Measurements from ENCODE around the gene ADAMTS16. TPM values are rescaled to one million over a fixed set of nuclear protein-coding genes. Genes with fewer than 3 reads are reported as not detected.

The ADAMTS16 gene
- total RNA-seq = not detected

GRCh38 chr5:5139777-5140478 is at the start of gene ADAMTS16:
Gene ADAMTS16 (plus strand): TSS chr5:5140330. CDS start chr5:5140468, 138 bp downstream.
- Mint-ChIP-seq H3K4me3 (no peak within 1 kb of the TSS), H3K4me1 (ENCODE audit: low read depth) (peaks cover 8% of the 10 kb centered on the region), H3K27me3 (peaks cover 19% of the 10 kb centered on the region), H3K9me3 (no peaks in the 10 kb centered on the region), H3K36me3 (no peaks in the 10 kb centered on the region), H3K27ac (no peak within 1 kb of the TSS)
- ChIA-PET CTCF (interaction anchor here (0.7 to 1.0 kb wide), 2 partner anchors 9 to 281 kb away, joined by 3 to 5 read pairs; no protein-coding TSS in a partner anchor), POLR2A (no interaction called here)
- intact Hi-C loops (cut with micrococcal nuclease) = no loop called here
- no peak for DNase-seq

DNA sequence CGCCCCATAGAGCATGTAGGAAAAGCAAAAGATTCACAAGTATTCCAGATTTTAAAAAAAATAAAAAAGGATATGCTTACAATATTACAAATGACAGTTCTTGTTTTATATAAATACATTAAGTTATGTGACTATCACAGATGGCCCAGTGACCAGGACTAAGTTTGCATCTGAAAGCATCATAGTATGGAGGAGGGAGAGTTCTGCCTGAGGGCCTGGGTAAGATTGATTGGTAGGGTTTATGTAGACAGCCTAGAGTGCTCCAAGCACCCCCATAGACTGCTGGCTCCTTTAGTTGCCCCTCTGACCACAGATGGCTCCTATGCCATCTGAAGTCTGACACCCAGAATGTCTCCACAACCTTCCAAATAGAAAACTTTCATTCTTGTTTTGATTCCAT is 48.0 kb upstream of the ADAMTS16 start:
- intact Hi-C loops (cut with micrococcal nuclease) = no loop called here
- no peak overlapping the region for H3K27ac Mint-ChIP-seq
- H3K9me3 Mint-ChIP-seq = no peaks in the 10 kb centered on the region
- CTCF ChIA-PET = no interaction called here
- H3K36me3 Mint-ChIP-seq = no peaks in the 10 kb centered on the region
- no peak overlapping the region for H3K4me3 Mint-ChIP-seq
- no peak for DNase-seq
- POLR2A ChIA-PET = no interaction called here
- H3K4me1 Mint-ChIP-seq (ENCODE audit: low read depth) = no peaks in the 10 kb centered on the region
- H3K27me3 Mint-ChIP-seq = no peaks in the 10 kb centered on the region

GRCh38 chr5:5100635-5101034 is 39.5 kb upstream of the ADAMTS16 start:
- H3K27me3 Mint-ChIP-seq = no peaks in the 10 kb centered on the region
- intact Hi-C loops (cut with micrococcal nuclease) = no loop called here
- H3K36me3 Mint-ChIP-seq = no peaks in the 10 kb centered on the region
- ChIA-PET POLR2A (no interaction called here), CTCF (no interaction called here)
- H3K4me3 Mint-ChIP-seq = no peak overlapping the region
- H3K9me3 Mint-ChIP-seq = peaks cover 12% of the 10 kb centered on the region
- no peak overlapping the region for H3K27ac Mint-ChIP-seq
- no peak for DNase-seq
- no peaks in the 10 kb centered on the region for H3K4me1 Mint-ChIP-seq (ENCODE audit: low read depth)

GRCh38 chr5:5101676-5102075 is 38.5 kb upstream of the ADAMTS16 start:
- Mint-ChIP-seq H3K4me1 (ENCODE audit: low read depth) (no peaks in the 10 kb centered on the region), H3K27me3 (no peaks in the 10 kb centered on the region), H3K9me3 (peaks cover 12% of the 10 kb centered on the region), H3K27ac (no peak overlapping the region), H3K4me3 (no peak overlapping the region), H3K36me3 (no peaks in the 10 kb centered on the region)
- no peak for DNase-seq
- ChIA-PET CTCF (no interaction called here), POLR2A (no interaction called here)
- intact Hi-C loops (cut with micrococcal nuclease) = no loop called here

- POLR2A ChIA-PET = interaction anchor here (0.6 kb wide), 1 partner anchor 1036 kb away, joined by 3 read pairs; no protein-coding TSS in a partner anchor
- no peak for DNase-seq
- intact Hi-C loops (cut with micrococcal nuclease) = no loop called here
- Mint-ChIP-seq H3K36me3 (no peaks in the 10 kb centered on the region), H3K27ac (no peak overlapping the region), H3K4me3 (no peak overlapping the region), H3K4me1 (ENCODE audit: low read depth) (no peaks in the 10 kb centered on the region), H3K9me3 (peaks cover 12% of the 10 kb centered on the region), H3K27me3 (no peaks in the 10 kb centered on the region)
- CTCF ChIA-PET = no interaction called here
Observed at GRCh38 chr5:5103245-5103644, 36.9 kb upstream of the ADAMTS16 start.

DNA sequence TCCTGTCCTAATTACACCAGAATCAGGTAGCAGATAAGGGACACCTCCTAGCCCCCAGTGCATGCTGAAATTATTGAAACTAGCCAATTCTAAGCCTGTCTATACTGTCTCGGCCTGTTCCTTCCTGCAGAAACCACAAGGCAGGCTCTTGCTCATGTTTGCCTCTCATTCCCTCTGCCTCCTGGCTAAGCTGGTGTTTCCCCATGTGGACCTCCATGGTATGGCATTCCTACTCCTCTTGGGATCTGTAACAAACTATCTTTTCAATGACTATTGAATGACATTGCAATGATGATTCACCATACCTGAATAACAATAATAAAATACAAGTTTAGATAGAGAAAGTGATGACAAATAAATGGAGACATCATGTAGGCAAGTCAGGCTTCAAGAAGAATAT is 35.6 kb upstream of the ADAMTS16 start:
- CTCF ChIA-PET = no interaction called here
- no peak for DNase-seq
- Mint-ChIP-seq H3K4me3 (no peak overlapping the region), H3K27ac (no peak overlapping the region), H3K4me1 (ENCODE audit: low read depth) (no peaks in the 10 kb centered on the region), H3K9me3 (peaks cover 6% of the 10 kb centered on the region), H3K36me3 (no peaks in the 10 kb centered on the region), H3K27me3 (no peaks in the 10 kb centered on the region)
- POLR2A ChIA-PET = no interaction called here
- intact Hi-C loops (cut with micrococcal nuclease) = no loop called here

GRCh38 chr5:5105531-5105930 is 34.6 kb upstream of the ADAMTS16 start:
- H3K27ac Mint-ChIP-seq = no peak overlapping the region
- H3K9me3 Mint-ChIP-seq = peaks cover 6% of the 10 kb centered on the region
- no peaks in the 10 kb centered on the region for H3K4me1 Mint-ChIP-seq (ENCODE audit: low read depth)
- no peak for DNase-seq
- intact Hi-C loops (cut with micrococcal nuclease) = no loop called here
- ChIA-PET CTCF (no interaction called here), POLR2A (no interaction called here)
- H3K36me3 Mint-ChIP-seq = no peaks in the 10 kb centered on the region
- H3K27me3 Mint-ChIP-seq = no peaks in the 10 kb centered on the region
- H3K4me3 Mint-ChIP-seq = no peak overlapping the region

DNA sequence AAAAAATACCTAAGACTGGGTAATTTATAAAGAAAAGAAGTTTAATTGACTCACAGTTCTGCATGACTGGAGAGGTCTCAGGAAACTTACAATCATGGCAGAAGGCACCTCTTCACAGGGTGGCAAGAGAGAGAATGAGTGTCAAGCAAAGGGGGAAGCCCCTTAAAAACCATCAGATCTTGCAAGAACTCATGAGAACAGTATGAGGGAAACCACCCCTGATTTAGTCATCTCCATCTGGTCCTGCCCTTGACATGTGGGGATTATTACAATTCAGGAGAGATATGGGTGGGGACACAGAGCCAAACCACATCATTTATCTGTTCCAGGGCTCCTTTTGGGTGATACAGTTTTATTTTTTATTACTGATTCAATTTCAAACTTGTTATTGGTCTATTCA is 23.2 kb upstream of the ADAMTS16 start:
- Mint-ChIP-seq H3K27ac (no peak overlapping the region), H3K36me3 (no peaks in the 10 kb centered on the region), H3K4me3 (no peak overlapping the region), H3K9me3 (no peaks in the 10 kb centered on the region), H3K27me3 (no peaks in the 10 kb centered on the region), H3K4me1 (ENCODE audit: low read depth) (no peaks in the 10 kb centered on the region)
- no peak for DNase-seq
- ChIA-PET POLR2A (no interaction called here), CTCF (no interaction called here)
- intact Hi-C loops (cut with micrococcal nuclease) = no loop called here

DNA sequence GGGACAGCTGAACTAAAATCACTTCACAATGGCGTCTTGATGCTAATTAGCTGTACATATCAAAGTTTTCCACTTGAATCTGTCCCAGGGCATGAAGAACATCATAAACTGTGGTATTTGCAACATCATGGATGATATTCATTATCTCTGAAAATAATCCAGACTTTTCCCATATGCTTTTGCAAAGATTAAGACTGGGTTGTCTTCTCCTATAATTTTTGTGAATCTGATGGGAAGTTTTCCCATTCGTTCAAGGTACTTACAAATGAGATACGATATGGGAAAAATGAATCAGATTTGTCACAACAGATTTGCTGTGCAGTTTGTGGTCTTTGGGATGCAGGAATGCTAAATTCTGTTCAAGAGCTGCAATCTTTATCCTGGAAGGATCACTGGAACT is 17.4 kb upstream of the ADAMTS16 start:
- CTCF ChIA-PET = no interaction called here
- H3K9me3 Mint-ChIP-seq = no peaks in the 10 kb centered on the region

GRCh38 chr5:5124231-5124630 is 15.9 kb upstream of the ADAMTS16 start:
- ChIA-PET POLR2A (no interaction called here), CTCF (no interaction called here)
- H3K9me3 Mint-ChIP-seq = no peaks in the 10 kb centered on the region
- DNase-seq = no peak
- H3K27me3 Mint-ChIP-seq = peaks cover 2% of the 10 kb centered on the region
- intact Hi-C loops (cut with micrococcal nuclease) = no loop called here
- no peak overlapping the region for H3K27ac Mint-ChIP-seq
- H3K36me3 Mint-ChIP-seq = no peaks in the 10 kb centered on the region
- H3K4me1 Mint-ChIP-seq (ENCODE audit: low read depth) = no peaks in the 10 kb centered on the region
- H3K4me3 Mint-ChIP-seq = no peak overlapping the region

More for the DNA sequence above, 17.4 kb upstream of the ADAMTS16 start:
- peaks cover 2% of the 10 kb centered on the region for H3K27me3 Mint-ChIP-seq
- H3K4me1 Mint-ChIP-seq (ENCODE audit: low read depth) = no peaks in the 10 kb centered on the region
- no peak for DNase-seq
- H3K4me3 Mint-ChIP-seq = no peak overlapping the region
- no peak overlapping the region for H3K27ac Mint-ChIP-seq
- POLR2A ChIA-PET = no interaction called here
- H3K36me3 Mint-ChIP-seq = no peaks in the 10 kb centered on the region
- intact Hi-C loops (cut with micrococcal nuclease) = no loop called here

GRCh38 chr5:5126444-5126843 is 13.7 kb upstream of the ADAMTS16 start:
- Mint-ChIP-seq H3K4me3 (no peak overlapping the region), H3K27me3 (peaks cover 2% of the 10 kb centered on the region), H3K27ac (no peak overlapping the region), H3K9me3 (no peaks in the 10 kb centered on the region), H3K4me1 (ENCODE audit: low read depth) (no peaks in the 10 kb centered on the region), H3K36me3 (no peaks in the 10 kb centered on the region)
- POLR2A ChIA-PET = no interaction called here
- CTCF ChIA-PET = no interaction called here
- DNase-seq = no peak
- intact Hi-C loops (cut with micrococcal nuclease) = no loop called here

DNA sequence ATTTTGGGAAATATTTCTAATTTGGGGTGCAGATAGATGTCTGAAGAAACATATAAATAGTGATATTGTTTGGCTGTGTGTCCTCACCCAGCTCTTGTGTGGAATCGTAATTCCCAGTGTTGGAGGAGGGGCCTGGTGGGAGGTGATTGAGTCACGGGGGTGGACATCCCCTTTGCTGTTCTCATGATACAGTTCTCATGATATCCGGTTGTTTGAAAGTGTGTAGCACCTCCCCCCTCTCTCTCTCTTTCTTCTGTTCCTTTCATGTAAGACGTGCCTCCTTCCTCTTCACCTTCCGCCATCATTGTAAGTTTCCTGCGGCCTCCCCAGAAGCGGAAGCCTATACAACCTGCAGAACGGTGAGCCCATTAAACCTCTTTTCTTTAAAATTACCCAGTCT is 11.4 kb upstream of the ADAMTS16 start:
- no peaks in the 10 kb centered on the region for H3K9me3 Mint-ChIP-seq
- no peak overlapping the region for H3K4me3 Mint-ChIP-seq
- H3K27ac Mint-ChIP-seq = no peak overlapping the region
- H3K4me1 Mint-ChIP-seq (ENCODE audit: low read depth) = no peaks in the 10 kb centered on the region
- peaks cover 3% of the 10 kb centered on the region for H3K27me3 Mint-ChIP-seq
- H3K36me3 Mint-ChIP-seq = no peaks in the 10 kb centered on the region
- POLR2A ChIA-PET = no interaction called here
- no peak for DNase-seq
- CTCF ChIA-PET = no interaction called here
- intact Hi-C loops (cut with micrococcal nuclease) = no loop called here

- intact Hi-C loops (cut with micrococcal nuclease) = no loop called here
- Mint-ChIP-seq H3K27ac (no peak overlapping the region), H3K4me3 (no peak overlapping the region), H3K36me3 (no peaks in the 10 kb centered on the region), H3K4me1 (ENCODE audit: low read depth) (no peaks in the 10 kb centered on the region), H3K27me3 (peaks cover 1% of the 10 kb centered on the region), H3K9me3 (no peaks in the 10 kb centered on the region)
- no peak for DNase-seq
- ChIA-PET POLR2A (no interaction called here), CTCF (no interaction called here)
Observed at GRCh38 chr5:5132234-5132633, 7.9 kb upstream of the ADAMTS16 start.

Data from activated CD4-positive, alpha-beta memory T cell treated with anti-CD3 and anti-CD28 coated beads for 36 hours (primary cell).